K562 (cell line): ENCODE results near the gene S100A2. TPM values are rescaled to one million over a fixed set of nuclear protein-coding genes. Genes with fewer than 3 reads are reported as not detected.

Experiments
- CC2D1A ChIP-seq: fragments of 450-650 bp; IDR thresholded peaks from 2 replicates; pipeline ENCODE4 v1.6.1; 2017; ENCODE audit warnings: mild to moderate bottlenecking
- DMBX1 ChIP-seq: fragments of 250-450 bp; sonication (Bioruptor Pico); IDR thresholded peaks from 2 replicates; pipeline ENCODE4 v1.8.0; 2022; ENCODE audit warnings: inconsistent platforms, mild to moderate bottlenecking, moderate library complexity, borderline replicate concordance
- E2F8 ChIP-seq: fragments of 450-650 bp; IDR thresholded peaks from 2 replicates; pipeline ENCODE4 v1.7.1; 2018; ENCODE audit warnings: mild to moderate bottlenecking, low read depth; ENCODE audit not compliant: partially characterized antibody
- FOXA3 ChIP-seq, 2 experiments: fragments of 450-650 bp in 1 of 2; sonication (generic) in 1 of 2; formaldehyde crosslinking; IDR thresholded peaks in 1 of 2; conservative IDR thresholded peaks in 1 of 2; 2 replicates each; pipeline versions ENCODE4 v1.4.0 to v1.8.0; 2020 to 2022; ENCODE audit warnings: mild to moderate bottlenecking in 2 of 2, missing genetic modification reagents in 1 of 2
- HEY1 ChIP-seq: fragments of 250-450 bp; sonication (Bioruptor Pico); IDR thresholded peaks from 2 replicates; pipeline ENCODE4 v1.5.0; 2020; ENCODE audit warnings: mild to moderate bottlenecking, moderate library complexity, borderline replicate concordance
- KHSRP ChIP-seq: fragments of 450-650 bp; IDR thresholded peaks from 2 replicates; pipeline ENCODE4 v1.6.1; 2017
- NRF1 ChIP-seq, 2 experiments: fragments of 450-650 bp; IDR thresholded peaks in 1 of 2; conservative IDR thresholded peaks in 1 of 2; 2 replicates each; pipeline ENCODE4 v1.6.1; 2014; ENCODE audit warnings: mild to moderate bottlenecking in 2 of 2
- PHB2 ChIP-seq: fragments of 450-650 bp; IDR thresholded peaks from 2 replicates; pipeline ENCODE4 v1.6.1; 2017; ENCODE audit warnings: low read depth
- SMAD1 ChIP-seq: fragments of 150-350 bp; IDR thresholded peaks from 2 replicates; pipeline ENCODE4 v1.6.1; 2014; ENCODE audit warnings: low read length, low read depth; ENCODE audit not compliant: partially characterized antibody
- SOX6 ChIP-seq: fragments of 450-650 bp; IDR thresholded peaks from 2 replicates; pipeline ENCODE4 v1.6.1; 2014; ENCODE audit warnings: mild to moderate bottlenecking
- SP2 ChIP-seq: IDR thresholded peaks from 2 replicates; pipeline ENCODE4 v1.6.1; 2011; ENCODE audit warnings: mild to moderate bottlenecking, low read depth, low read length, moderate library complexity; ENCODE audit not compliant: poor library complexity, severe bottlenecking; ENCODE audit errors: extremely low read depth
- TSHZ1 ChIP-seq: fragments of 250-450 bp; sonication (Bioruptor Pico); IDR thresholded peaks from 2 replicates; pipeline ENCODE4 v1.4.0; 2020; ENCODE audit warnings: mild to moderate bottlenecking, moderate library complexity
- ZNF134 ChIP-seq: fragments of 250-450 bp; sonication (Bioruptor Pico); conservative IDR thresholded peaks from 2 replicates; pipeline ENCODE4 v1.4.0; 2020
- ZNF140 ChIP-seq: fragments of 250-450 bp; sonication (Bioruptor Pico); IDR thresholded peaks from 2 replicates; pipeline ENCODE4 v1.8.0; 2021; ENCODE audit warnings: moderate library complexity, mild to moderate bottlenecking, inconsistent platforms
- ZNF175 ChIP-seq: fragments of 200-800 bp; sonication (Bioruptor generic); IDR thresholded peaks from 2 replicates; pipeline ENCODE4 v1.6.1; 2016; ENCODE audit warnings: low read depth, mild to moderate bottlenecking, missing genetic modification characterization, missing compliant biosample characterization
- ZNF277 ChIP-seq: fragments of 250-450 bp; sonication (Bioruptor Pico); IDR thresholded peaks from 2 replicates; pipeline ENCODE4 v1.8.0; 2022; ENCODE audit warnings: inconsistent platforms, mild to moderate bottlenecking, moderate library complexity, borderline replicate concordance
- ZNF41 ChIP-seq: fragments of 250-450 bp; sonication (Bioruptor Pico); conservative IDR thresholded peaks from 2 replicates; pipeline ENCODE4 v1.4.0; 2020; ENCODE audit warnings: mild to moderate bottlenecking
- polyA plus RNA-seq, 8 experiments: library from polyadenylated mRNA; depleted of rRNA in 4 of 8; stranded (reverse) in 5 of 8; unstranded in 3 of 8; fragments of >200 nt; fragmentation: Nextera tagmentation in 2 of 8; fragmentation: Illumina TruSeq in 1 of 8; extraction: Ambion mirVana in 2 of 8; extraction: Trizol in 1 of 8; gene quantifications; 2 replicates each; pipeline versions ENCODE4 v1.2.1 to v1.2.3, GENCODE V29; 2011 to 2014; ENCODE audit warnings: inconsistent platforms in 1 of 8, missing spikeins in 1 of 8
- total RNA-seq, 7 experiments: library from RNA; depleted of rRNA in 6 of 7; stranded (reverse); fragments of >200 nt in 6 of 7; fragmentation: Illumina TruSeq in 2 of 7; extraction: Trizol in 2 of 7; gene quantifications; 2 replicates each; pipeline versions ENCODE4 v1.2.1 to v1.2.3, GENCODE V29; 2011 to 2021; ENCODE audit warnings: low replicate concordance in 1 of 7
- TF ChIP-seq, protein P1 (sequence below): fragments of 450-650 bp; IDR thresholded peaks from 2 replicates; pipeline ENCODE4 v1.6.1; 2016; ENCODE audit warnings: missing biosample characterization, missing genetic modification characterization

S100A2 gene
- total and polyA plus RNA-seq, 9 of the 15 experiments (the other 6 are each of a cell fraction or from before 2014, with no cell fraction given): 0.28 to 0.65 (median 0.44) TPM; not detected in 4

GRCh38 chr1:153566414-153567371, 1.0 kb upstream of the S100A2 start (continued):
- TF ChIP-seq FOXA3 (CRISPR knock-in tag; conservative IDR thresholded peaks at IDR 0.05 in 1 of 2, IDR thresholded peaks at IDR 0.05 in 1 of 2): peak in 1 of 2 experiments; percentile 43; a peak in 1 of 4 replicates
- TF ChIP-seq, protein P1, sequence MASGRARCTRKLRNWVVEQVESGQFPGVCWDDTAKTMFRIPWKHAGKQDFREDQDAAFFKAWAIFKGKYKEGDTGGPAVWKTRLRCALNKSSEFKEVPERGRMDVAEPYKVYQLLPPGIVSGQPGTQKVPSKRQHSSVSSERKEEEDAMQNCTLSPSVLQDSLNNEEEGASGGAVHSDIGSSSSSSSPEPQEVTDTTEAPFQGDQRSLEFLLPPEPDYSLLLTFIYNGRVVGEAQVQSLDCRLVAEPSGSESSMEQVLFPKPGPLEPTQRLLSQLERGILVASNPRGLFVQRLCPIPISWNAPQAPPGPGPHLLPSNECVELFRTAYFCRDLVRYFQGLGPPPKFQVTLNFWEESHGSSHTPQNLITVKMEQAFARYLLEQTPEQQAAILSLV: peak; percentile 15; the same call in 1 of the 2 replicates
- 0 out of 2 replicates have a peak, but pooled peaks have one; percentile 45 for TF ChIP-seq CC2D1A
- TF ChIP-seq ZNF140 (CRISPR knock-in tag): no peak
- peak; percentile 65 for TF ChIP-seq SOX6
- TF ChIP-seq SMAD1: no peak
- no peak for TF ChIP-seq ZNF41 (CRISPR knock-in tag)
- TF ChIP-seq E2F8: no peak
- no peak for TF ChIP-seq ZNF277 (CRISPR knock-in tag)
- TF ChIP-seq ZNF134 (CRISPR knock-in tag): 0 out of 2 replicates have a peak, but pooled peaks have one; percentile 24
- TF ChIP-seq PHB2: no peak
- TF ChIP-seq DMBX1: peak; percentile 88; the same call in 1 of the 2 replicates
- no peak for TF ChIP-seq TSHZ1 (CRISPR knock-in tag)
- TF ChIP-seq SP2: no peak
- TF ChIP-seq HEY1 (CRISPR knock-in tag): no peak
- peak; percentile 29 to 43; a peak in 2 of 4 replicates for TF ChIP-seq NRF1 (conservative IDR thresholded peaks at IDR 0.05 in 1 of 2, IDR thresholded peaks at IDR 0.05 in 1 of 2)
- TF ChIP-seq ZNF175 (CRISPR knock-in tag): no peak
- TF ChIP-seq KHSRP: no peak
